Bone marrow (tissue), 2 donors: ENCODE data around the gene PIPOX.

Experiments
- DNase-seq, 2 donors: peaks; one replicate each; lab custom pipeline; 2025; lab: John Stamatoyannopoulos, UW

Gene PIPOX, protein sequence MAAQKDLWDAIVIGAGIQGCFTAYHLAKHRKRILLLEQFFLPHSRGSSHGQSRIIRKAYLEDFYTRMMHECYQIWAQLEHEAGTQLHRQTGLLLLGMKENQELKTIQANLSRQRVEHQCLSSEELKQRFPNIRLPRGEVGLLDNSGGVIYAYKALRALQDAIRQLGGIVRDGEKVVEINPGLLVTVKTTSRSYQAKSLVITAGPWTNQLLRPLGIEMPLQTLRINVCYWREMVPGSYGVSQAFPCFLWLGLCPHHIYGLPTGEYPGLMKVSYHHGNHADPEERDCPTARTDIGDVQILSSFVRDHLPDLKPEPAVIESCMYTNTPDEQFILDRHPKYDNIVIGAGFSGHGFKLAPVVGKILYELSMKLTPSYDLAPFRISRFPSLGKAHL

GRCh38 chr17:29042679-29043538, at the start of gene PIPOX:
PIPOX (plus strand) TSS chr17:29043141; CDS start chr17:29043226, 85 bp downstream.
- DNase-seq, result peak in 1 of 2 donors; percentile 12

GRCh38 chr17:28993645-28994426, 49.1 kb upstream of the PIPOX start:
- DNase-seq, result no peak

DNA sequence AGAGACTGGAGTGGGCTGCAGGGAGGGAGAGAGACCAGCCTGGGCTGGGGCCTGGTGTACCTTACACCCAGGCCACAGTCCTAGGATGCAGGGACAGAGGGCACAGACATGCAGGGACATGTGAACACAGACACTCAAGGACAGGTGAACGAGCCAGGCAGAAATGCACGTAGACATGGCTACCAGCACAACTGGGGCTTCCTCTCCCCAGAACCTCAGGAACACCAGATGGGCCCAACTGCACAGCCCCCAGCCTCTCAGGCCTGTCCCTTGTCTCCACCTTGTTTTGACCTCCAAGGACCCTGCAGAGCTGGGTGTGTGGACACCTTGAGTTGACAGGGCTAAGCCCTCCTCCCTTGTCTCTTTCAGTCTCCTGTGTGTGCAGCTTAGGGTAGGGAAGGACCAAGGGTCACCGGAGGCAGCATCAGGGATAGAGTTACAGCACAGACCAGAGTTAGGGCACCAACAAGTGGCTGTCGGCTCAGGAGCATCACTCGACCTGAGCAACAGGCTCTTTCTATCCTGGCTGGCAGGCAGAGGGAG, 46.3 kb upstream of the PIPOX start:
- DNase-seq, result no peak

DNA sequence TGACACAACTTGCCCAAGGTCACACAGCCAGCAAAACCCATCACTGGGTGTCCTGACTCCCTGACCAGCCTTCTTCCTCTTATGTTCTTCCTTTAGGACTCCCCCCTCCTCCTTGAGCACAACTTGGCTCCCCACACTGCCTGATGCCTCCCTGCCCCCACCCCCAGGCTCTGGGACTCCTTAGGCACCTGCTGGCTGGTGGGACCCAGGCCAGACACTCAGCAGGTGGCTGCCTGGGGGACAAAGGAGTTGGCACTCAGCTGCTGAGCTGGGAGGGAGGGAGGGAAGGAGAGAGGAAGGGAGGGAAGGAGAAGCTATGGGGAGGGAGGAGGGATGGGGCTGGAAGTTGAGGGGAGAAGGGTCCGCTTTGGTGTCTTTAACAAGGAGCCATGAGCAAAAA, 45.1 kb upstream of the PIPOX start:
- DNase-seq, result no peak

GRCh38 chr17:28999206-28999605, 43.7 kb upstream of the PIPOX start:
- DNase-seq, result no peak

- no peak for DNase-seq
Measured at GRCh38 chr17:29000973-29001372, 42.0 kb upstream of the PIPOX start.

DNA sequence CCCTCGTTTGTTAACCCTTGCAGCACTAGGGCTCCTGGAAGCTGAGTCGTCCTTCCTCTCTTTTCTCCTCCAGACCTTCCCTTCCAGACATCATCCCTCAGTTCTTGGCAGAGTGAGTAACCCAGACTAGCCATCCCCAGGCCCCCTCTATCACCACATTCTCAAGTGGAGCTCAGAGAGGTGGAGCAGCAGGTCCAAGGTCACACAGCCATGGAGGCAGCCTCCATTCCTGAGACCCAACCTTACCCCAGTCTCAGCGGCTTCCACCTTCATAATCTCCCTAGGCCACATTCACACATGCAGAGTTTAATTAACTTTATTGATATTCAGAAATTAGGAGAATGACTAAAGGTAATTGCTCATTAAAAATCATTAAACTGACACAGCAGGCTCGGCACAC, 40.1 kb upstream of the PIPOX start:
- no peak for DNase-seq

DNA sequence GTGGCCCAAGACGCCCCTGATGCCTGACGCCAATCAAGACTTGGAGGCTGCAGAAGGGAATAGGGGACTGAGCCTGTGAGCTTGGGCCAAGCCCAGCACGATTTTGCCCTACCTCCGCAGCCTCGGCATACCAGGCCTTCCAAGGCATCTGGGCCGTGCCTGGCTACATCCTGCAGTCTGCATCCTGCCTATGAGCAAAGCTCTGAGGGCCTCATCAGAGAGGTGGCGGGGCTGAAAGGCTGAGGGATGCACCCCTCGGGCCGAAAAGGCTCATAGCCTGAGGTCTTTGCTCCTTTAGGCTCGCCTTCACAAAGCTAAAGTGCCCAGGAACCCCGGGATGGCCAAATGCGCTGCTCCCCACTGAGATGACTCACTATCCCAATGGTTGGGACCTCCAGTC, 39.7 kb upstream of the PIPOX start:
- no peak for DNase-seq

- no peak for DNase-seq
Measured at GRCh38 chr17:29004081-29004692, 38.8 kb upstream of the PIPOX start.

DNA sequence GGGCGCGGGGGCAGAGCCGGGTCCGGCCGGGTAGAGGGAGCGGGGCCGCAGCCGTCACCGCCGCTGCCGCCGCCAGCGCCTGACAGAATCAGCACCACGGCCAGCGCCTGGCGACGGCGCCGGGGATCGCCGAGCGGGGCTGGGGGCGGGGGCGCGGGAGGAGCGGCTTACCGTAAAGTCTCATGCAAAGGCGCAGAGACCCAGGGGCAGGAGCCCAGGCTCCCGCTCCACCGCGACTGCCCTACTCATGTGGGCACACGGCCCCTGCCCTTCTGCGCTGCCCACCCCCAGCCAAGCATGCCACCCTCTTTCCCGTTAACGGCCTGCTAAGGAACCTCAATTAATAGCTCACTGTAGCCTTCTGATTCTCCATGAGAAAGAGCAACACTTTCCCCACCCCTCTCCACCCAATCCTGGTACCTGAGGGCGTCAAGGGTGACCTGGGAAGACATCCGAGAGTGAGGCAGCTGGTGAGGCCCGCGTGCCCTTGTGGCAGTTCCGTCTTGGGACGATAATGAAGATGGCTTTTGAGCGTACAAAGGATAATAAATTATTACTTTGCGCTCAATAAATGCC, 36.9 kb upstream of the PIPOX start, which contains the start of gene SEZ6:
Gene SEZ6, minus strand, starts transcription at position 98 of the 576 bp plus-strand sequence. CDS start 164 bp downstream, outside the sequence.
- DNase-seq, result no peak

DNA sequence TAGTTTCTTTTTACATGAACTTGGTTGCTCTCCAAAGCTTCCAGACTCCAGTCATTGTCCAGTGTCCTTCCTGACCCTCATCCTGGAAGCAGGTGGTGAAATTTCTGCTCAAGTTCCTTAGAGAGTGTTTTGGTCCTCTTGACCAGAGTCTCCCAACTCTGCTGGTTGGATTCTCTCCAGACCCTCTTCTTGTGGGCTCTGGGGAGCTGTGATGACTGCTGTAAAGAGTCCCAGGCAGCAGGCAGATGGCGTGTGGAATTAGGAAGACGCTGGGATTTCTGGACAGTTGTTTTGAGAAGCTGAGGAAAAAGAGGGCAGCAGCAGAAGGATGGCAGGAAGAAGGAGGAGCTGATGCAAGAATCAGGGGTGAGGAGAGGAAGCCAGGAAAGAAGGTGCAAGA, 35.5 kb upstream of the PIPOX start:
- no peak for DNase-seq

GRCh38 chr17:29007860-29008455, 35.0 kb upstream of the PIPOX start:
- no peak for DNase-seq

GRCh38 chr17:29008591-29008990, 34.4 kb upstream of the PIPOX start:
- DNase-seq, result no peak

- DNase-seq, result no peak
Measured at GRCh38 chr17:29010129-29010528, 32.8 kb upstream of the PIPOX start.

GRCh38 chr17:29010586-29010985, 32.4 kb upstream of the PIPOX start:
- DNase-seq, result no peak

- DNase-seq, result no peak
Measured at GRCh38 chr17:29012535-29012934, 30.4 kb upstream of the PIPOX start.

DNA sequence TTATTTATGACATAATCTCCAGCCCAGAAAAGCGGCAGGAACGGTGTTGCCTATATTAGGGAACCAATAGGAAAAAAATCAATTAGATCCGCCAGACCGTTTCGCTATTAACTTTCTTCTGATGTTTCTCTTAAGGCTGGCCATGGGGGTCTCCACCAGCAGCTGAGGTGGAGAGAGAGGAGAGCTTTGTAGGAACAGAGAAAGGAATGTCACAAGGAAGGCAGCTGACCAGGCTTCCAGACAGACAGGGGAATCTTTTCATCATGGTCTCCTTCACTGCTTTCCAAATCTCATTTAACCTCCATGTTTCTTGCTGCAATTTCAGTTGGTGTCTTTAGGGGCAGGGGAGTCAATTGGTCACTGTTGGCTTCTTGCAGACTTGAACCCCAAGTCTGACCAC, 28.2 kb upstream of the PIPOX start:
- no peak for DNase-seq

- DNase-seq, result no peak
Measured at GRCh38 chr17:29016345-29017210, 26.4 kb upstream of the PIPOX start.

DNA sequence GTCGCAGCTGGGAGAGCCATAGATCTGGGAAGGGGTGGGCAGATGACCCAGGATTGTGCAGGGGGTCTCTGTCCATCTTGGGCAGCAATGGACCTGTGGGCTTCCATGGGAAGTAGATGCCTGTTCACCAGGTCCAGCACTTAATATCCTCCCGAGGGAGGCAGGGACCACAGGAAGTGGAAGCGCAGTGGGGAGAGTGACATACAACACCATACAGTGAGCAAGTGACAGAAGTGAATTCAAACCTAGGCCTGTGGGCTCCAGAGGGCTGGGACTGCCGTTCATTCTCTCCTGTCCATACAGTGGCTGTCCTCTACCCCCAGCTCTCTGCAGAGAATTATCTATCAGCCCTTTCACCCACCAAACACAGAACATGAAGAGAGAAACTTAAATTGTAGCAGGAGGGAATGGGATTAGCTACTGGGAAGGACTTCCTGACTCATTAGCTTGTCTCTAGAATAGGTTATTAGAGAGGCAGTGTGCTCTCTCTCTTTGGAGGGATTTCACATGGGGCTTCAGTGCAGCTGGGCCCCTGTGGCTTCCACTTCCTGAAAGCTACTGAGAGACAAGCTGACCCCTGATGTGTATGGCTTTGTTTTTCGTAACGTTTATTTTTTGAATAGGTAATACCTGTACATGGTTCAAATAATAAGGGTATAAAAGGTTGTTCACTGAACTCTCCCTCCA, 24.0 kb upstream of the PIPOX start:
- DNase-seq, result no peak
